HG03135 (cell line): Measurements from ENCODE around the gene KRTAP10-11.
"Not testable (repeated sequence)": the region's sequence is repeated elsewhere in the genome, so short reads cannot be mapped to it uniquely, and the experiment has no call there.

ENCODE experiments used
- ATAC-seq: cut with Tn5 transposase; IDR thresholded peaks from one replicate; pipeline ENCODE4 v1.9.1; 2021; ENCODE audit warnings: mild to moderate bottlenecking, moderate library complexity; ENCODE audit not compliant: unreplicated experiment

The KRTAP10-11 gene

GRCh38 chr21:44638506-44639330 is 7.5 kb upstream of the KRTAP10-11 start:
- ATAC-seq, result not testable (repeated sequence)

GRCh38 chr21:44639331-44639655 is 6.9 kb upstream of the KRTAP10-11 start:
- ATAC-seq, result no peak

- no peak for ATAC-seq
These were observed 5.5 kb upstream of the KRTAP10-11 start for GRCh38 chr21:44640761-44641160.

GRCh38 chr21:44643741-44644310 is 2.4 kb upstream of the KRTAP10-11 start:
- no peak for ATAC-seq

GRCh38 chr21:44644878-44645277 is 1.3 kb upstream of the KRTAP10-11 start:
- no peak for ATAC-seq

GRCh38 chr21:44647222-44647552 is 973 bp downstream of the KRTAP10-11 start:
- no peak for ATAC-seq

GRCh38 chr21:44648557-44649311 is 2.5 kb downstream of the KRTAP10-11 start:
- ATAC-seq, result no peak

- no peak for ATAC-seq
These were observed 3.4 kb downstream of the KRTAP10-11 start for GRCh38 chr21:44649521-44650100.

GRCh38 chr21:44650265-44650972 is 4.2 kb downstream of the KRTAP10-11 start:
- ATAC-seq, result no peak

- ATAC-seq, result no peak
These were observed 4.9 kb downstream of the KRTAP10-11 start for GRCh38 chr21:44650973-44651675.

GRCh38 chr21:44653123-44653522 is 6.9 kb downstream of the KRTAP10-11 start:
- ATAC-seq, result no peak

- no peak for ATAC-seq
These were observed 7.7 kb downstream of the KRTAP10-11 start for GRCh38 chr21:44653656-44654575.

- no peak for ATAC-seq
These were observed 8.5 kb downstream of the KRTAP10-11 start, which contains the start of gene KRTAP12-4 for GRCh38 chr21:44654576-44655175. Gene KRTAP12-4, minus strand, starts transcription at chr21:44654659. Its CDS starts 45 bp downstream, at chr21:44654614.

GRCh38 chr21:44656868-44657267 is 10.7 kb downstream of the KRTAP10-11 start:
- no peak for ATAC-seq

- no peak for ATAC-seq
These were observed 11.7 kb downstream of the KRTAP10-11 start, which contains the start of gene KRTAP12-3 for GRCh38 chr21:44657635-44658540. Gene KRTAP12-3, plus strand, starts transcription at chr21:44657932. Its CDS starts 48 bp downstream, at chr21:44657980.

- no peak for ATAC-seq
These were observed 12.3 kb downstream of the KRTAP10-11 start for GRCh38 chr21:44658541-44658910.

GRCh38 chr21:44658913-44659595 is 12.8 kb downstream of the KRTAP10-11 start:
- no peak for ATAC-seq
